Thoracic aorta (tissue), 2 donors: Measurements from ENCODE around the gene GCHFR. TPM values are rescaled to one million over a fixed set of nuclear protein-coding genes. Genes with fewer than 3 reads are reported as not detected.

ENCODE experiments used
- ATAC-seq: fragments of 150-250 bp; one replicate; pipeline ENCODE4 v1.8.0; 2017; ENCODE audit warnings: low read depth; ENCODE audit not compliant: insufficient number of reproducible peaks, low FRiP score
- DNase-seq: peaks from one replicate; pipeline ENCODE4 v3.0.0-alpha.2; 2020; ENCODE audit warnings: low spot score
- H3K27ac ChIP-seq, 2 donors: fragments of 200-600 bp; sonication (generic); 1 replicate in 1 of 2; 2 replicates in 1 of 2; pipeline ENCODE4 v1.5.1; 2016; ENCODE audit warnings: mild to moderate bottlenecking in 2 of 2, moderate library complexity in 2 of 2
- H3K27me3 ChIP-seq: fragments of 200-600 bp; sonication (generic); replicated peaks from 2 replicates; pipeline ENCODE4 v1.6.0; 2016; ENCODE audit warnings: mild to moderate bottlenecking; ENCODE audit not compliant: insufficient read depth
- H3K36me3 ChIP-seq: fragments of 200-600 bp; sonication (generic); one replicate; pipeline ENCODE4 v1.5.1; 2016
- H3K4me1 ChIP-seq, 2 donors: fragments of 200-600 bp; sonication (generic); 1 replicate in 1 of 2; 2 replicates in 1 of 2; pipeline versions ENCODE4 v1.5.1 to v1.6.0; 2016; ENCODE audit warnings: low read depth in 2 of 2, mild to moderate bottlenecking in 1 of 2; ENCODE audit not compliant: control insufficient read depth in 1 of 2
- H3K4me3 ChIP-seq: fragments of 200-600 bp; sonication (generic); 2 replicates; pipeline ENCODE4 v1.5.1; 2016; ENCODE audit warnings: mild to moderate bottlenecking
- H3K9me3 ChIP-seq: fragments of 200-600 bp; sonication (generic); 2 replicates; pipeline ENCODE4 v1.5.1; 2016
- CTCF ChIP-seq: fragments of 200-600 bp; sonication (generic); IDR thresholded peaks from one replicate; pipeline ENCODE4 v1.5.1; 2019; ENCODE audit warnings: antibody characterized with exemption
- total RNA-seq, 2 donors: library from RNA; depleted of rRNA; stranded (reverse); fragments of >200 nt; gene quantifications; one replicate each; pipeline versions ENCODE4 v1.1.0 to v1.2.3, GENCODE V29; 2016

GCHFR gene
- total RNA-seq, 2 donors from 2014 or later = 14.1 to 17.2 TPM

- Histone ChIP-seq H3K9me3 (no peaks in the 10 kb centered on the region), H3K4me1 (no peaks in the 10 kb centered on the region), H3K27ac (no peak overlapping the region), H3K4me3 (no peak overlapping the region), H3K27me3 (no peaks in the 10 kb centered on the region), H3K36me3 (peaks cover 50% of the 10 kb centered on the region)
- ATAC-seq = no peak
- no peak for DNase-seq
- no peak for TF ChIP-seq CTCF
These were observed 24.8 kb upstream of the GCHFR start for GRCh38 chr15:40739047-40739446.

GRCh38 chr15:40739854-40740253 lies 24.0 kb upstream of the GCHFR start:
- Histone ChIP-seq H3K9me3 (no peaks in the 10 kb centered on the region), H3K4me3 (no peak overlapping the region), H3K27me3 (no peaks in the 10 kb centered on the region), H3K36me3 (peaks cover 55% of the 10 kb centered on the region), H3K4me1 (no peaks in the 10 kb centered on the region), H3K27ac (no peak overlapping the region)
- no peak for TF ChIP-seq CTCF
- ATAC-seq (no peak), DNase-seq (no peak)

- Histone ChIP-seq H3K27ac (no peak overlapping the region), H3K9me3 (no peaks in the 10 kb centered on the region), H3K27me3 (no peaks in the 10 kb centered on the region), H3K4me1 (no peaks in the 10 kb centered on the region), H3K36me3 (peaks cover 48% of the 10 kb centered on the region), H3K4me3 (no peak overlapping the region)
- TF ChIP-seq CTCF = no peak
- DNase-seq (no peak), ATAC-seq (no peak)
These were observed 20.4 kb upstream of the GCHFR start for GRCh38 chr15:40743485-40743901.

- peaks cover 47% of the 10 kb centered on the region for H3K36me3 ChIP-seq
- no peak for ATAC-seq
- no peak for TF ChIP-seq CTCF
These were observed 19.7 kb upstream of the GCHFR start for GRCh38 chr15:40743921-40744814.

GRCh38 chr15:40744815-40745152 lies 19.1 kb upstream of the GCHFR start:
- H3K36me3 ChIP-seq = peaks cover 44% of the 10 kb centered on the region
- ATAC-seq = peak; percentile 49
- no peak for DNase-seq
- H3K9me3 ChIP-seq = no peaks in the 10 kb centered on the region
- no peaks in the 10 kb centered on the region for H3K27me3 ChIP-seq
- H3K4me3 ChIP-seq = no peak overlapping the region
- H3K4me1 ChIP-seq = no peaks in the 10 kb centered on the region
- TF ChIP-seq CTCF = no peak
- H3K27ac ChIP-seq = no peak overlapping the region

More at GRCh38 chr15:40743921-40744814, 19.7 kb upstream of the GCHFR start:
- Histone ChIP-seq H3K4me3 (no peak overlapping the region), H3K27ac (no peak overlapping the region), H3K9me3 (no peaks in the 10 kb centered on the region), H3K27me3 (no peaks in the 10 kb centered on the region), H3K4me1 (no peaks in the 10 kb centered on the region)
- no peak for DNase-seq
